Measurements from ENCODE around the gene UBE2I.

Gene UBE2I

DNA sequence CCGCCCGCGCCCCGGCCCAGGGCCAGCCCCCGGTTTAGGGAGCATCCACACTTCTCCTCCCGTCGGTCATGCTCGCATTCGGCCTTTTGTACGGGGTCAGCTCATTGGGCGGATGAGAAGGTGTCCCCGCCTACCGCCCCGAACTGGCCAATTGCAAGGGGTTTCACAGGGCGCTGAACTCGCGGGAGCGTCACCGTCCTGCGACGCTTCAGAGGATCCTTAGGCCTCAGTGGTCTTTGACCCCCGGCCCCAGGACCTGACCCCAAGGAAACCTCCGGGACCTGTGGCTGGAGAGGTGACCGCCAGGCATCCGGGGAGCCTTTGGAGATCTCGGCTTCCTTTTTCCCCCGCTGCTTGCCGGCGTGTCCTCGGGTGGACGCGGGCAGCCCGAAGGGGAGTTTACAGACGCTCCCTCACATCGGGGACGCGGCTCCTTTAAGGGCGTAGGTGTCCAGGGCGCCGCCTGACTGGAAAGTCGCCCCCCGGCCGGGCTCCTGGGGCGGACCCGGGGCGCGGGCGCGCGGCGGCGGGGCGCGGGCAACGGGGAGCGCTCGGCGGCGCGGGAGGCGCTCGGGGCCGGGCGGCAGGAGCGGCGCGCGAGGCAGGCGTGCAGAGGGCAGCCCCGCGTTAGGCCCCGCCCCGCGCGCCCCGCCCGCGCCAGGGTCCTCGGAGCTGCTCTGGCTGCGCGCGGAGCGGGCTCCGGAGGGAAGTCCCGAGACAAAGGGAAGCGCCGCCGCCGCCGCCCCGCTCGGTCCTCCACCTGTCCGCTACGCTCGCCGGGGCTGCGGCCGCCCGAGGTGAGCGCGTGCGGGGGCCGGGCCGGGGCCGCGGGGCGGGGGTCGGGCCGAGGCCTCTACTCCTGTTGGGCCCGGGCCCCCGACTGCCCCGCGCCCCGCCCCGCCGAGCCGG, at the start of gene UBE2I:
Gene UBE2I, plus strand, starts transcription at position 660 of the 909 bp plus-strand sequence. CDS start 4,395 bp downstream, outside the sequence.
- H3K4me3 ChIP-seq (replicated peaks; ENCODE audit: low read depth, low read length) = peak within 1 kb of the TSS; percentile 85
- TF ChIP-seq CTCF (IDR thresholded peaks at IDR 0.05; ENCODE audit: low read length, missing control alignments) = no peak
- DNase-seq (ENCODE audit: low read depth) = peak; percentile 99

DNA sequence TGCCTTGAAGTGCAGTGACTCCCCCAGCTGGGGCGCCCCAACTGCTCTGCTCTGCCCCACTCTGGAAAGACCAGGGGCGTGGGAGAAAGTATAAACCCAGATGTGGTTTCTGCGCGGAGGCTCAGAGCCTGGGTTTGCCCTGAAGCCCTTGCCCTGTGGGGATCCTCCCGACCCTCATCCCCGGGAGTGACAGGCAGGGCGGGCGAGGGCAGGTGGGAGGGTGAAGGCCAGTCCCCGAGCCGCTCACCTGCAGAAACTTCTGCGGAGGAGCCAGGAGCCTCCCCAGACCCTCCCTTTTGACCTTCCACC, 49.7 kb upstream of the UBE2I start:
- no peak for DNase-seq (ENCODE audit: low read depth)
- H3K4me3 ChIP-seq (replicated peaks; ENCODE audit: low read depth, low read length) = no peak overlapping the region
- no peak for TF ChIP-seq CTCF (IDR thresholded peaks at IDR 0.05; ENCODE audit: low read length, missing control alignments)

- DNase-seq (ENCODE audit: low read depth) = no peak
- H3K4me3 ChIP-seq (replicated peaks; ENCODE audit: low read depth, low read length) = no peak overlapping the region
- no peak for TF ChIP-seq CTCF (IDR thresholded peaks at IDR 0.05; ENCODE audit: low read length, missing control alignments)
Measured at GRCh38 chr16:1260101-1260680, 49.2 kb upstream of the UBE2I start.

DNA sequence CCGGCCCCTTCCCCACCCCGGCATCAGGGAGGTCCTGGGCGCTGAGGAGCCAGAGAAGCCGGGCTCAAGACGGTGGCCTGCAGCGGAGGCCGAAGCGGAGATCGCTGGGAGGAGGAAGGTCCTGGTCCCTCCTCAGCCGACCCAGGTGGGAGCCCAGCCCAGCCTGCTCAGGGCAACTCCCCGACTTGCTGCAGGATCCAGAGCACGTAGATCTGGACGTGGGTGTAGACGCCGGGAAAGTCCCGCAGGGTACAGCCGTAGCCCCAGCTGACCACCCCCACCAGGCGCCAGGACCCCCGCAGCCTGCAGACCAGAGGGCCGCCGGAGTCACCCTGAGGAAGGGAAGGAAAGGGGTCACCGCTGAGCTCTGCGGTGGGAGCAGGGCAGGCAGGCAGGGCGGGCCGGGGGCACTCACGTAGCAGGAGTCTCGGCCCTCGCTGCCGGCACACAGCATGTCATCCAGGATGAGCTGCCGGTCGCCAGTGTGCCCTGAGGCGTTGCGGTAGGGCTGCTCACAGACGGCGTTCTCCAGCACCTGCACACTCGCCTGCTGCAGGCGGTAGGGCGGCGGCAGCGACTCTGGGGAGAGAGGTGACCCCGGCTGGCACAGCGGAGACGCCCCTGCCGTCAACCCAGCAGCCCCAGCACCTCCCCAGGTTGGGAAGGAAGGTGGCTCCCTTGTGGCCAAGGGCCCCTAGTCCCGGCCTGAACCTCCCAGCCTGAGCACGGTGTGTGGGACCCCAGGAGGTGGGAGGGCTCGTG, 48.1 kb upstream of the UBE2I start:
- no peak for DNase-seq (ENCODE audit: low read depth)
- no peak for TF ChIP-seq CTCF (IDR thresholded peaks at IDR 0.05; ENCODE audit: low read length, missing control alignments)

GRCh38 chr16:1262210-1262845, 47.1 kb upstream of the UBE2I start:
- H3K4me3 ChIP-seq (replicated peaks; ENCODE audit: low read depth, low read length) = no peak overlapping the region
- no peak for DNase-seq (ENCODE audit: low read depth)
- TF ChIP-seq CTCF (IDR thresholded peaks at IDR 0.05; ENCODE audit: low read length, missing control alignments) = no peak

More for the DNA sequence above, 48.1 kb upstream of the UBE2I start:
- no peak overlapping the region for H3K4me3 ChIP-seq (replicated peaks; ENCODE audit: low read depth, low read length)

DNA sequence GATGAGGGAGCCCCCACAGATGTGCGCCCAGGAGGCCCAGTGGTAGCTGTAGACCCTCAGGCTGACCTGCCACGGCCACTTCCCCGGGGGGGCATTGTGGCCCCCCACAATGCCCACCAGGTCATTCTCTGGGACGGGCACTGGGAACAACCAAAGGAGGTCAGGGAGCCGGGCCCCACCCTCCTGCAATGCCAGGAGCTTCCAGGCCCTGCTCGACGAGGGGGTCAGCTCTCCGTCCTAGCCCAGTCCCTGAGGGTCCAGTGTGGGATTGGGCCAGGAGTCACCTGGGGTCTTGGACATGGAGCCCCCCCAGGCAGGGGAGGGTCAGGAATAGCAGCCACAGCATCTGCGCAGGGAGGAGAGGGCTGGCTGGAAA, 46.6 kb upstream of the UBE2I start:
- TF ChIP-seq CTCF (IDR thresholded peaks at IDR 0.05; ENCODE audit: low read length, missing control alignments) = no peak
- H3K4me3 ChIP-seq (replicated peaks; ENCODE audit: low read depth, low read length) = no peak overlapping the region
- DNase-seq (ENCODE audit: low read depth) = no peak
